OCI-LY3 (cell line): Measurements from ENCODE around the gene COL4A3.

Experiments used
- EZH2phosphoT487 ChIP-seq: fragments of 200-600 bp; shearing (Covaris generic); IDR thresholded peaks from 2 replicates; pipeline ENCODE4 v1.6.1; 2018; ENCODE audit warnings: antibody characterized with exemption, mixed run types, low read depth
- TF ChIP-seq, protein P1 (sequence below): fragments of 200-600, 300-600 bp; sonication (generic); IDR thresholded peaks from 2 replicates; pipeline ENCODE4 v1.5.1; 2014; ENCODE audit warnings: antibody characterized with exemption, low read length, low read depth

DNA sequence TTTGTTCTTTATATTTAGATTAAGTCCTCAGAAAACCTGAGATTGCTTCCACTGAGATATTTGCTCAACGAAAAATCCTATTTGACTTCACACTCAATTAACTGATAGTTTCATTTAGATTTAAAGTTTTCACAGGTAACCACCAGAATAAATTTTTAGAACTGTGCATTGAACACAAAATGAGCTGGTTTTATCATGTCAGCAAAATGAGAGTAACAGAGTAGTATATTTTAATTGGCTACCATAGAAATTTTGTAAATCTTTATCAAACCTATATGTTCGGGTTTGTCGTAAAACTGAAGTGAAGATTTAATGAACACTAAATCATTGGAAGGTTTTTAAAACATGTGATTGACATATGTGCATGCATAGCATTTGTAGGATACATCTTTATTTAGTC, 127.9 kb downstream of the COL4A3 start:
- TF ChIP-seq, protein P1, sequence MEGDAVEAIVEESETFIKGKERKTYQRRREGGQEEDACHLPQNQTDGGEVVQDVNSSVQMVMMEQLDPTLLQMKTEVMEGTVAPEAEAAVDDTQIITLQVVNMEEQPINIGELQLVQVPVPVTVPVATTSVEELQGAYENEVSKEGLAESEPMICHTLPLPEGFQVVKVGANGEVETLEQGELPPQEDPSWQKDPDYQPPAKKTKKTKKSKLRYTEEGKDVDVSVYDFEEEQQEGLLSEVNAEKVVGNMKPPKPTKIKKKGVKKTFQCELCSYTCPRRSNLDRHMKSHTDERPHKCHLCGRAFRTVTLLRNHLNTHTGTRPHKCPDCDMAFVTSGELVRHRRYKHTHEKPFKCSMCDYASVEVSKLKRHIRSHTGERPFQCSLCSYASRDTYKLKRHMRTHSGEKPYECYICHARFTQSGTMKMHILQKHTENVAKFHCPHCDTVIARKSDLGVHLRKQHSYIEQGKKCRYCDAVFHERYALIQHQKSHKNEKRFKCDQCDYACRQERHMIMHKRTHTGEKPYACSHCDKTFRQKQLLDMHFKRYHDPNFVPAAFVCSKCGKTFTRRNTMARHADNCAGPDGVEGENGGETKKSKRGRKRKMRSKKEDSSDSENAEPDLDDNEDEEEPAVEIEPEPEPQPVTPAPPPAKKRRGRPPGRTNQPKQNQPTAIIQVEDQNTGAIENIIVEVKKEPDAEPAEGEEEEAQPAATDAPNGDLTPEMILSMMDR, result no peak
- TF ChIP-seq EZH2phosphoT487, result no peak
